ENCODE measurements around the gene BARHL2.

Gene BARHL2

GRCh38 chr1:90716552-90717355 is at the start of gene BARHL2:
Gene BARHL2 (minus strand): TSS chr1:90717302. CDS start chr1:90717195, 107 bp downstream.
- no peak for ATAC-seq

DNA sequence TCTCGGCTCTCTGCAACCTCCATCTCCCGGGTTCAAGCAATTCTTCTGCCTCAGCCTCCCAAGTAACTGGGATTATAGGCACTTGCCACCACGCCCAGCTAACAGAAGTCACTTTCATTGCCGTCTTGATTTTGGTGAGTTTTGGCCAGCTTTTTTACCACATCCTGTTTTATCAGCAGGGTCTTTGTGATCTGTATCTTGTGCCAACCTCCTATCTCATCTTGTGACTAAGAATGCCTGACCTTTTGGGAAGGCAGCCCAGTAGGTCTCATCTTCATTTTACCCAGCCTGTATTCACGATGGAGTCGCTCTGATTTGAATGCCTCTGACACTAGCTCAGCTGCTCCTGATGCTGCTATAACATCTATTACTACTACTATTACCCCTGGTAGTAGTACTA is 46.8 kb upstream of the BARHL2 start:
- ATAC-seq, result no peak

DNA sequence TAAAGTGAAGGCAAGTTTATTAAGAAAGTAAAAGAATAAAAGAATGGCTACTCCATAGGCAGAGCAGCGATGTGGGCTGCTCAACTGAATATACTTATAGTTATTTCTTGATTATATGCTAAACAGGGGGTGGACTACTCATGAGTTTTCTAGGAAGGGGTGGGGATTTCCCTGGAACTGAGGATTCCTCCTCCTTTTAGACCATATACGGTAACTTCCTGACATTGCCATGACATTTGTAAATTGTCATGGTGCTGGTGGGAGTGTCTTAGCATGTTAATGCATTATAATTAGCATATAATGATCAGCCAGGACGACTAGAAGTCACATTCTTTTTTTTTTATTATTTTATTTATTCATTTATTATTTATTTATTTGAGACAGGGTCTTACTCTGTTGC is 46.4 kb upstream of the BARHL2 start:
- ATAC-seq, result no peak

DNA sequence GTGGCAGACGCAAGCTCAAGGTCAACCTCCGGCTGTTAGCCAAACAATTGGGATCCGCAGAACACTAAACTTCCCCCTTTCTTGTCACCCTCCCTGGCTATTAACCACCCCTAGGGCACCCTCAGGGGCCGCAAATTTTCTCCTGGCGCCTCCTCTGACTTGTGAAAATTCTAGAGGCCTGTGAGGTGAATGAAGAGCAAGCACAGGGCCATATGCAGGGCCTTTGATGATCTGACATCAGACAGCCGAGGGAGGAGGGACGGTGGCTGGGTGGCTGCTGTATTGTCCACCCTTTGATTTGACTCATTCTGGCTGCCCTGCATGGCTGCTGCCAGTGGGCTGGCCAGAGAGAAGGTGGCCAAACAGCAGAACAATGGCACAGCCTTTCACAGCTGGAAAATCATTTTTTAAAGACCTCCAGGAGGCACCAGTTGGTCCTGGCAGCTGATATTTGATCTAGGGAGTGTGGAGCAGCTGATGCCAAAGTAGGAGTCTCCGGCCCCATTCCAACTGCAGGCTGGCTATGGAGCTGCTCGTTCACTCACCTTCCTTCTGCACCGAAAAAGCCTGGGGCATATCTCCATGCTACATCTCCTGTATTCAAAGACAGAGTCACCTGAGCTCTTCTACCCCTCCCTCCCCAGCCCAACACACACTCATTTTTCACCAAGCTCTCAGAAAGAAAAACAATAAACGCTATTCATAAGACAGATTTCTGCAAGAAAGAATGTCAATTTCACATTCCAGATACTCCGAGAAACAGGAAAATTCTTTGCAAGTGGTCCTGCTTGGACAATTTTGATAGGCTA is 44.9 kb upstream of the BARHL2 start:
- ATAC-seq, result no peak

- no peak for ATAC-seq
Observed at GRCh38 chr1:90761156-90761555, 44.1 kb upstream of the BARHL2 start.

- ATAC-seq, result no peak
Observed at GRCh38 chr1:90753556-90753955, 36.5 kb upstream of the BARHL2 start.

DNA sequence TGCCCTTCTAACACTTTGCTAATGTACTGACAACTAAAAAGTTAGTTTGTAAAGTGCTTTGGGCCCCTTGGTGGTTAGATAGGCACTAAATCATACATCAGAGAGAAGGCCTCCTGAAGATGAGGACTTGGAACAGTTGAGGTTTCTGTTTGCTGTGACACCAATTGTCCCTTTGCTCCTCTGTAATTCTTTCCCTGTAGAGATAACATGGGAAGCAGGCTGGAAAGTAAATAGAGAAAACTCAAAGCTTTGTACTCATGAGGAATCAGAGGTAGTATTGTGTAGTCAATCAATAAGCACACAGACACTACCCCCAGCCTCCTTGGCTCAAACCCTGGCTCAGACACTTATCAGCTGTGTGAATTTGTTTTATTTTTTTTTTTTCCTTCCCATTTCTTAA is 31.6 kb upstream of the BARHL2 start:
- no peak for ATAC-seq

GRCh38 chr1:90746857-90747256 is 29.8 kb upstream of the BARHL2 start:
- no peak for ATAC-seq

- ATAC-seq, result no peak
Observed at GRCh38 chr1:90745972-90746371, 28.9 kb upstream of the BARHL2 start.

DNA sequence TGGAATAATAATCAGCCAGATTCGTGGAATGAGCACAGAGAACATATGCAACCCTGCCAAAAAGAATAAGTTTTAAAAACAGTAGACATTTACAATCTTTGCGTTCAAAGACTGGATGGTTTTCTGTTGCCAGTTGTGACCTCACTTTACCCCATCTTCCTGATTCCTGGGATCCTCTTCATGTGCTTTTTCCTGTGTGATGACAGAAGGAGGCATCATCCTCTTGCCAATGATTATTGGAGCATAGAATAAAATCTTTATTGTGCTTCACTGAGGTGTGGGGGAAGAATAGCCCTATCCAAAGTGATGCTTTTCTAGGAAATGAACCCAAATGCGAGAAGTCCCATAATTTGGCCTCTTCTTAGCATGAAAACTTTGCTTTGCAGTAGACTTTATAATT is 15.0 kb upstream of the BARHL2 start:
- no peak for ATAC-seq

- no peak for ATAC-seq
Observed at GRCh38 chr1:90731382-90732050, 14.4 kb upstream of the BARHL2 start.

DNA sequence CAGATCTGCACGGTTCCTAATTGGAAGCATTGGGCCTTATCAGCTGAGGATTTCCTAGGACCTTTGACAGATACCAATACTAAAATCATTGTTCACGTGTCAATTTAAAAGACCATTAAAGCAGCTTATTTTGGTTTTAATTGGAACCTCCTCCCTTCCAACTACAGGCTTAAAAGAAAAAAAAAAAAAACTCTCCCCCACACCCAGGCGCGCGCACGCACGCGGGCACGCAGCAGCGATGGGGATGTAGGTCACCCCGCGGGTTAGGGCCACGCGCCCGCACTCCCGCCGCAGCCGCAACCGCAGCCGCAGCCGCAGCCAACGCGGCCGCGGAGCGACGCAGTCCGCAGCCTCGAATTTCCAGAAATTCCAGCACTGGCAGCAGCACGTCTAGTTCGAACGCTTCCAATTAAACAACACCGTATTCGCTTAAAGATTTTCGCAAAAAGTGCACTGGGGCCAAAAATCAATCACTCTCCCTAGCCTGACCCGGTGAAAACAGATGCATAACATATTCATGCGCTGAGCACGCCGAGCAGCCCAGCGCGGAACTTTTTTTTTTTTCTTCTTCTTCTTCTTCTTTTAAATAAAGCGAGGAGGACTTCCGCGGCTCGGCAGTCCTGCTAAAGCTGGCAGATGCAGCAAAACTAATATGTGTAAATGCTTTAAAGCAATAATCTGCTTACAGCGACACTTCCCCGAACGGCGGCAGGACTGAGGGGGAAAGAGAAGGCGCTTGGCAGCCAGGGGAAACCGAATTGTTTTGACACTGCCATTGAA is 13.3 kb upstream of the BARHL2 start:
- ATAC-seq, result no peak

- ATAC-seq, result no peak
Observed at GRCh38 chr1:90729504-90730242, 12.6 kb upstream of the BARHL2 start.

GRCh38 chr1:90728502-90729287 is 11.6 kb upstream of the BARHL2 start:
- no peak for ATAC-seq

DNA sequence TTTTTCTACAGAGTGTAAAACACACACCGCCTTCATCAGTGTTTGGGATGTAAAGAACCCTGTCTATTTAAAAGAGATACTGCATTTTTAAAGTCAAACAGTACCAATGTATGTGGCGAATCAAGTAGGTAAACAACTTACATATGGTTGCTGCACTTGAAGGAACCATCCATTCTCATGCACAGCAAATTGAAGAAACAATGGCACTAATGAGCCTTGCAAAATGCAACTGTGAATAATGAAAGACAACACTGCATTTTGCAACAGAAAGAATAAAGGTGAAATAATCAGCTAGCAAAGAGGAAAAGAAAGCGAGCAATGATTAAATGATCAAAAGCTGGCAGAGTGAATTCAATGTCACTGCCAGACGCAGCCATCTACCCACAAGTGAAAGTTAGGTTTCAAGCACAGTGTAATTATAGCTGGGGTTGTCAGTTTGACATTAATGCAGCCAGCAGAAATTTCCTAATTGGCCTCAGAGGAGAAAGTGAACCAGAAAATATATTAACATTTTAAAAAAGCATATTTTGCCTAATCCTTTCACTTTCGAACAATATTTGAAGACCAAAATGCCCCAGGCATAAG is 10.9 kb upstream of the BARHL2 start:
- ATAC-seq, result no peak

DNA sequence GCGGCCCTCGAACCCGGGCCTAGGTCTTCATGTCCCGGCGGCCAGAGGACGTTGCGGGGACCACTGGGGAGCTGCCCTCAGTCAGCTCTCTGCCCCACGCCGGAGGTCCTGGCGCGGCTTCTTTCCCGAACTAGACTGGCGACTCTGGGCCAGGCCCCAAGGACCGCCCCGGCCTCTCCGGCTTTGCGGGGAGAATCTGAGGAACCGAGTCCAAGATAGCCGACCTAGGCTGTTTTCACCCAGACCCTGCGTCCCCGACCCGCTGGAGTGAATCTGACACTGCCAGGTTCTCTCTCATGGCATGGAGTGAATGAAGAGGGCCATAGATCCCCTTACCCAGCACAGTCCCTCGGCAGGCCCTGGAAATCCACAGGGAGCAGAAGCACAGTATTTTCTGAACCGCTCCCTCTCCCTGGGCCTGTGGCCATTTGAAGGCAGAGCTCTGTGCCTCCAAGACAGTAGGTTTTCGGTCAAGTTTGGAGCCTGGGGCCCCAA is 9.9 kb upstream of the BARHL2 start:
- no peak for ATAC-seq

DNA sequence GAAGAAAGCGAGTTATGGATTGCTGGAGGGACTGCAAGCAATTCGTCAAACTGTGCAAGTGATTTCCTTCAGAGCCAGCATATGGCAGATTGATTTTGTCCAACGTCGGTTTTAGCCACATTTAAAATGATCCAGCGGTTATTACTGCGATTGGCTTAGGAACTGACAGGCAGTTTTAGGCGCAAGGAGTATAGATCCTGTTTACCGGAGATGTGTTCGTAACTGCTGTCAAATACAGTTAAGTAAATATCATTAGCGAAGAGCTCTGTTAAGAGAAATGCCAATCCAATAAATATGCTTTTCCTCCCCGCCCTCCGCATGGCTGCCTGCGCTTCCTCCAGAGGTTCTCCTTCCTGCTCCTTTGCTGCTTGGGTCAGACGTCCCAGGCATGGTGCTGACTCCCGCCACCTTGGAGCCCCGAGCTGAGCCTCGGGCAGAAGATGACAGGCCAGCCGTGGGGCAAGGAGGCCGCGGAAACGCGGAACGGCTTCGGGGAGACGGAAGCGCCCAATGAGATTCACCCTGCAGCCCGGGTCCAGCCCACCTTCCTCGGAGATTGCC is 9.4 kb upstream of the BARHL2 start:
- ATAC-seq, result no peak

GRCh38 chr1:90725657-90726424 is 8.7 kb upstream of the BARHL2 start:
- no peak for ATAC-seq

DNA sequence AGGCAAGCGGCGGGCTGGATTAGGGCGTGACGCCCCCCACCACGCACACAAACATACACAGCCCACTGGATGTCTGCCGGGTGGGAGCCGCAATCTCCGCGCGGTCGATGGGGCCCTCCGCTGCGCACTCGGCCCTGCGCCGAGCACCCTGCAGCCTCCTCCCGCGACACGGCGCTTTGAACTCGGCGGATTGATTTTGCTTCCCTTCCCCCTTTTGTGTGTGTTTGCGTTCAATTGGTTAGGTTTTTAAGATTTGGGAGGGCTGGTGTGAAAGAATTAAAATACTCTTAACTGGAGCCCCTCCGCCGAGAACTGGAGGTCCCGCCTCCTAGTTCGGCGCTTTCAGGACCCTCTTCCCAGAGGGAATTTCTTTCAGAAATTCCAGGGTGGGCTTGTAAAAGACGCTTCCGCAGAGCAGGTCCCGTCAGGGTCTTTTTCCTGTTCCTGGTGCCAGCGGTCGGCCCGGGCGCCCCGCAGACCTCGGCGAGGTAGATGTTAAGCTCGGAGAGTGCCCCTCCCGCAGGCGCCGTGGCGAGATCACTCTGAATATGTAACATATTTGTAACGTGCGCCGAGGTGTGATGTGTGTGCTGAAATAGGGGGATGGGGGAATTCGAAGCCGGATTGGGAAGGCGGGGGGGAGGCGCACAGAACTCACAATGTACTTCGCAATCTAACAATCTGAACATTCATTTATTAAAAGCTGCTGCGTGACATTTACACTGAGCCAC is 8.0 kb upstream of the BARHL2 start:
- no peak for ATAC-seq

All from activated CD4-positive, CD25-positive, alpha-beta regulatory T cell treated with anti-CD3 and anti-CD28 coated beads, Interleukin-2, amount 50 U/mL, for 24 hours (primary cell).